HEK293T (cell line): ENCODE measurements around the gene BMP7.

Experiments used
- CTCF ChIA-PET: fragments of 350-600 bp; formaldehyde crosslinking; extraction: SDS; loops from one replicate; lab custom pipeline; 2021; ENCODE audit warnings: antibody characterized with exemption, inconsistent platforms; lab: Yijun Ruan, JAX
- POLR2A ChIA-PET: fragments of 350-600 bp; formaldehyde crosslinking; extraction: SDS; loops from one replicate; lab custom pipeline; 2020; ENCODE audit warnings: antibody characterized with exemption, inconsistent platforms; lab: Yijun Ruan, JAX
- DNase-seq: peaks from one replicate; pipeline ENCODE4 v3.0.0; 2012; ENCODE audit warnings: mixed read lengths; ENCODE audit errors: extremely low spot score
- ARNT ChIP-seq: fragments of 450-650 bp; IDR thresholded peaks from 2 replicates; pipeline ENCODE4 v1.6.1; 2017; ENCODE audit warnings: mild to moderate bottlenecking
- BHLHE40 ChIP-seq: fragments of 450-650 bp; IDR thresholded peaks from 2 replicates; pipeline ENCODE4 v1.6.1; 2016; ENCODE audit warnings: mild to moderate bottlenecking, moderate library complexity, borderline replicate concordance
- CTBP1 ChIP-seq: fragments of 450-650 bp; IDR thresholded peaks from 2 replicates; pipeline ENCODE4 v1.6.1; 2016; ENCODE audit warnings: borderline replicate concordance
- ELF4 ChIP-seq: fragments of 450-650 bp; IDR thresholded peaks from 2 replicates; pipeline ENCODE4 v1.6.1; 2017; ENCODE audit warnings: antibody characterized with exemption
- FOXA1 ChIP-seq: fragments of 450-650 bp; IDR thresholded peaks from 2 replicates; pipeline ENCODE4 v1.6.1; 2016; ENCODE audit warnings: mild to moderate bottlenecking
- FOXK2 ChIP-seq: fragments of 450-650 bp; IDR thresholded peaks from 2 replicates; pipeline ENCODE4 v1.6.1; 2016; ENCODE audit warnings: mild to moderate bottlenecking
- FOXM1 ChIP-seq: fragments of 450-650 bp; IDR thresholded peaks from 2 replicates; pipeline ENCODE4 v1.6.1; 2017; ENCODE audit warnings: mild to moderate bottlenecking, borderline replicate concordance
- HDGF ChIP-seq: fragments of 450-650 bp; IDR thresholded peaks from 2 replicates; pipeline ENCODE4 v1.6.1; 2017; ENCODE audit warnings: antibody characterized with exemption, borderline replicate concordance
- L3MBTL2 ChIP-seq: fragments of 450-650 bp; conservative IDR thresholded peaks from 2 replicates; pipeline ENCODE4 v1.6.1; 2016; ENCODE audit warnings: mild to moderate bottlenecking
- LEF1 ChIP-seq: fragments of 450-650 bp; IDR thresholded peaks from 2 replicates; pipeline ENCODE4 v1.6.1; 2017; ENCODE audit warnings: mild to moderate bottlenecking, borderline replicate concordance
- NFRKB ChIP-seq: fragments of 450-650 bp; IDR thresholded peaks from 2 replicates; pipeline ENCODE4 v1.6.1; 2016; ENCODE audit warnings: mild to moderate bottlenecking, moderate library complexity
- SP1 ChIP-seq: fragments of 450-650 bp; IDR thresholded peaks from 2 replicates; pipeline ENCODE4 v1.6.1; 2017
- SUZ12 ChIP-seq: fragments of 450-650 bp; IDR thresholded peaks from 2 replicates; pipeline ENCODE4 v1.6.1; 2016; ENCODE audit warnings: mild to moderate bottlenecking
- TARDBP ChIP-seq: fragments of 450-650 bp; IDR thresholded peaks from 2 replicates; pipeline ENCODE4 v1.6.1; 2016
- ZNF384 ChIP-seq: fragments of 450-650 bp; IDR thresholded peaks from 2 replicates; pipeline ENCODE4 v1.6.1; 2016
- TF ChIP-seq, protein P1 (sequence below): fragments of 450-650 bp; IDR thresholded peaks from 2 replicates; pipeline ENCODE4 v1.6.1; 2016

BMP7 gene

GRCh38 chr20:57178582-57179111, 87.8 kb downstream of the BMP7 start:
- POLR2A ChIA-PET, result interaction anchor here (1.0 kb wide), 1 partner anchor 23 kb away, joined by 3 read pairs; no protein-coding TSS in a partner anchor

DNA sequence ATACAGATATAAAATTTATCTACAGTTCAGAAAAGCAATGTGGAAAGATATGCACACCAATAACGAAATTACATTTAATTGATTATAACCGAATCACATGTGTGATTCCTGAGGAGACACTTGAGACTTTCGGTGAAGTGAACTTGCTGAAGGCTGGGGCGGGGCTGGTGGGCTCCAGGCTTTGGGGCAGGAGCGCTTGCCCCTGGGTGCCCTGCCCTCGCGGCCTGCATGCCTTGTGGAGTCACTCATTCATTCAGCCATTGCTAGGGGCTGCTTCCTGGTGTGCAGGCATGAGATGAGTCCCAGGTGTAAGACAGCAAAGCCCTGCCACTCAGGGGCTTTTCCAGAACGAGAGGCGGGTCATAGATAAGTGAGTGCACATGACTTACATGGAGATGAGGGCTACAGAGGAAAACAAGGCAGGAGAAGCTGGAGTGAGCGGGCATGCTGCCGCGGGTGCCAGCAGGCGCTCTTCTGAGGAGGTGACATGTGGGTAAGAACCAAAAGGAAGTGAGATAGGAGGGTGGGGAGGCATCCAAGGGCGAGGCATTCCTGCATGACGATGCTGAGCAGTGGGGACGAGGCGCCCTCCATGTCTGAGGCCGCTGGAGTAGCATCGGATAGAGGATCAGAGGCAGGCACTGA, 88.7 kb downstream of the BMP7 start:
- TF ChIP-seq SUZ12 (no peak), BHLHE40 (no peak), CTBP1 (no peak), ARNT (no peak), L3MBTL2 (no peak)
- no peak for DNase-seq
- ChIA-PET CTCF (no interaction called here), POLR2A (no interaction called here)

More at GRCh38 chr20:57178582-57179111, 87.8 kb downstream of the BMP7 start:
- no peak for TF ChIP-seq TARDBP
- TF ChIP-seq FOXK2, result no peak
- no peak for TF ChIP-seq NFRKB
- TF ChIP-seq L3MBTL2, result no peak
- TF ChIP-seq BHLHE40, result no peak
- TF ChIP-seq HDGF, result no peak
- TF ChIP-seq ZNF384, result no peak
- TF ChIP-seq, protein P1, sequence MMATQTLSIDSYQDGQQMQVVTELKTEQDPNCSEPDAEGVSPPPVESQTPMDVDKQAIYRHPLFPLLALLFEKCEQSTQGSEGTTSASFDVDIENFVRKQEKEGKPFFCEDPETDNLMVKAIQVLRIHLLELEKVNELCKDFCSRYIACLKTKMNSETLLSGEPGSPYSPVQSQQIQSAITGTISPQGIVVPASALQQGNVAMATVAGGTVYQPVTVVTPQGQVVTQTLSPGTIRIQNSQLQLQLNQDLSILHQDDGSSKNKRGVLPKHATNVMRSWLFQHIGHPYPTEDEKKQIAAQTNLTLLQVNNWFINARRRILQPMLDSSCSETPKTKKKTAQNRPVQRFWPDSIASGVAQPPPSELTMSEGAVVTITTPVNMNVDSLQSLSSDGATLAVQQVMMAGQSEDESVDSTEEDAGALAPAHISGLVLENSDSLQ, result no peak
- TF ChIP-seq ARNT, result no peak
- TF ChIP-seq FOXA1, result no peak
- TF ChIP-seq SUZ12, result no peak
- TF ChIP-seq CTBP1, result no peak
- no peak for TF ChIP-seq ELF4
- no peak for TF ChIP-seq LEF1
- TF ChIP-seq SP1, result no peak
- CTCF ChIA-PET, result no interaction called here
- DNase-seq, result no peak

- POLR2A ChIA-PET, result no interaction called here
- no peak for DNase-seq
- CTCF ChIA-PET, result no interaction called here
- TF ChIP-seq CTBP1 (no peak), ZNF384 (no peak), ELF4 (no peak), HDGF (no peak), LEF1 (no peak), FOXA1 (no peak), SP1 (no peak), L3MBTL2 (no peak)
These were observed 89.6 kb downstream of the BMP7 start for GRCh38 chr20:57176842-57177241.

- CTCF ChIA-PET, result no interaction called here
These were observed 90.9 kb downstream of the BMP7 start for GRCh38 chr20:57175397-57176010.

DNA sequence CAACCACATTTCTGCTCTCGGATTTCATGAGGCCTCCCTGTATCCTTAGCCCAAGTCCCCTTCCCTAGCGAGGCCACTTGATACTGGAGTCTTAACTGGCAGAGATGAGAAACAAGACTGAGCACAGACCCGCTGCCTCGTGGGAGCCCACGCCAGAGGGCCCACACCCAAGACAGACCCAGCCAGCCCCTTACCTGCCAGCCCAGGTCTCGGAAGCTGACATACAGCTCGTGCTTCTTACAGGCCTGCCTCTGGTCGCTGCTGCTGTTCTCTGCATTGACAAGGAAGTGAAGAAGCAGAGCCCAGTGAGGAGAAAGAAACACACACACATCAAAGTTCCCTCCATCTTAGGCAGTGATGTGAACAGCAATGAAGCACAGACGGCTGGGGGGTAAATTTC, 91.7 kb downstream of the BMP7 start:
- no peak for DNase-seq
- TF ChIP-seq ZNF384 (no peak), FOXK2 (no peak), FOXM1 (no peak), LEF1 (no peak), SUZ12 (no peak), CTBP1 (no peak)
- TF ChIP-seq, protein P1, result no peak
- CTCF ChIA-PET, result no interaction called here
- POLR2A ChIA-PET, result no interaction called here

More at GRCh38 chr20:57175397-57176010, 90.9 kb downstream of the BMP7 start:
- no peak for DNase-seq
- TF ChIP-seq SUZ12 (no peak), ZNF384 (no peak), ARNT (no peak), FOXM1 (no peak), FOXK2 (no peak), FOXA1 (no peak), HDGF (no peak), BHLHE40 (no peak), ELF4 (no peak), NFRKB (no peak), TARDBP (no peak), LEF1 (no peak), L3MBTL2 (no peak), SP1 (no peak)
- TF ChIP-seq, protein P1, result no peak
- POLR2A ChIA-PET, result no interaction called here

- DNase-seq, result no peak
- POLR2A ChIA-PET, result no interaction called here
- TF ChIP-seq FOXK2, result no peak
- TF ChIP-seq L3MBTL2, result no peak
- no peak for TF ChIP-seq ELF4
- TF ChIP-seq HDGF, result no peak
- TF ChIP-seq CTBP1, result no peak
- no peak for TF ChIP-seq SP1
- CTCF ChIA-PET, result no interaction called here
These were observed 92.5 kb downstream of the BMP7 start for GRCh38 chr20:57173986-57174385.
